ENCODE data around the gene NFATC2IP.
A peak's percentile ranks its signal among the peaks of the same experiment; 100 is the strongest.
"Not testable (repeated sequence)": the region's sequence is repeated elsewhere in the genome, so short reads cannot be mapped to it uniquely, and the experiment has no call there.

The NFATC2IP gene

GRCh38 chr16:28998837-28999236, 48.1 kb downstream of the NFATC2IP start:
- DNase-seq (ENCODE audit: low spot score): no peak

GRCh38 chr16:28999577-28999976, 48.8 kb downstream of the NFATC2IP start:
- no peak for DNase-seq (ENCODE audit: low spot score)

GRCh38 chr16:29000019-29000418, 49.3 kb downstream of the NFATC2IP start:
- DNase-seq (ENCODE audit: low spot score): no peak

GRCh38 chr16:29004496-29005139, 53.9 kb downstream of the NFATC2IP start:
- not testable (repeated sequence) for DNase-seq (ENCODE audit: low spot score)

GRCh38 chr16:29007730-29008593, 57.2 kb downstream of the NFATC2IP start:
- DNase-seq (ENCODE audit: low spot score): peak; percentile 70

GRCh38 chr16:29009050-29009837, 58.5 kb downstream of the NFATC2IP start:
- no peak for DNase-seq (ENCODE audit: low spot score)

- DNase-seq (ENCODE audit: low spot score): no peak
These were observed 59.1 kb downstream of the NFATC2IP start for GRCh38 chr16:29009838-29010166.

GRCh38 chr16:29011112-29011511, 60.4 kb downstream of the NFATC2IP start:
- no peak for DNase-seq (ENCODE audit: low spot score)

- DNase-seq (ENCODE audit: low spot score): no peak
These were observed 61.1 kb downstream of the NFATC2IP start for GRCh38 chr16:29011851-29012250.

- DNase-seq (ENCODE audit: low spot score): no peak
These were observed 62.3 kb downstream of the NFATC2IP start for GRCh38 chr16:29012913-29013553.

GRCh38 chr16:29014561-29015069, 63.9 kb downstream of the NFATC2IP start:
- no peak for DNase-seq (ENCODE audit: low spot score)
